ENCODE results near the gene RBFA.

DNA sequence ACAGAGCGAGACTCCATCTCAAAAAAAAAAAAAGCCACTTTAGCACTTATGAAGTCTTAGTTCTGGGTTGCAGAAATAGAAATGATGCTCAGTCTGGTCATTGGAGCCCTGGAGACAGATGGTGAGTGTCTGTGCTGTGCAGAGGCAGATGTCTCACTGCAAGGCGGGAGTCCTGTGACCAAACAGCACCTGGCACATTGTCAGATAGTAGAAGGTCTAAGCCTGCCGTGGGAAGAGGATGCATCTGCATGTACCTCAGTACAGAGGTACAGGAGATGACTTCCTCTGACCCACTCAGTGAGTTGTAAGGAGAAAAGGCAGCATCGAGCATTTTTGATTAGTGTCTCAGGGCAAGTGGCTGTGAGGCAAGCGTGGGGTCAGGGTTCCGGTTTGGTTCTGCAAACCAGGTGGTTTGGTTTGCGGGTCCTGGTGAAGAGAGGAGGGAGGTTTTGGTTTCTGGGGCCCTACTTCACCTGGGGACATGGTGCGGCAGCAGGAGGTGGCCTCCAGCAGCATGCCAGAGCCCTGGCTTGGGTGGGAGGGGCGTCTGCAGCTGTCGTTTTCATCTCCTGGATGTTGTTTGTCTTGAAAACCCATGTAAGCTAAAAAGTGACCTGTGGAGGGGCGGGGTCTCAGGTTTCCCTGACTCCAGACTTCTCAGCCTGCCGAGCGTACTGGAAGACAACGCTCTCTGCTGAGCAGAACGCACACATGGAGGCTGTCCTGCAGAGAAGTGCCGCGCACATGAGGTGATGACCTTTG lies 3.8 kb downstream of the RBFA start:
- TF ChIP-seq CTCF (IDR thresholded peaks at IDR 0.05) (no peak), POLR2A (IDR thresholded peaks at IDR 0.05) (no peak)

Measured in heart left ventricle (tissue), 13 donors.